ENCODE data around the gene SCRT2.

Gene SCRT2

DNA sequence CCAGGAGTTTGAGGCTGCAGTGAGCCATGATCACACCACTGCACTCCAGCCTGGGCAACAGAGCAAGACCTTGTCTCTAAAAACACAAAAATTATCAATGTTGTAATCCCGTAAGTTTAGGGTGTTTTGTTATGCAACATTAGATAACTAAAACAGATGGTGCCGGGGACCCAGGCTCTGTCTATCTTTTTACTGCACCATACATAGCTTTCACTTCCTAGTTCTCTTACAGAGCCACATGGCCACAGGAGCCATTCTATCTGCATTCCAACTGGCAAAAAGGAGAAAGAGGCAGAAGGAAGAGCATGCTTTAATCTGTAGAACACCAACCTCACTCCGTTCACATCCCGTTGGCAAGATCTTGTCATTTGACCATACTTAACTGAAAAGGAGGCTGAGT, 60.1 kb downstream of the SCRT2 start:
- Mint-ChIP-seq H3K4me1 (peaks cover 31% of the 10 kb centered on the region), H3K36me3 (ENCODE audit: low read depth) (peaks cover 3% of the 10 kb centered on the region), H3K9me3 (peaks cover 8% of the 10 kb centered on the region), H3K27ac (no peak overlapping the region), H3K27me3 (ENCODE audit: low read depth) (peaks cover 37% of the 10 kb centered on the region), H3K4me3 (no peak overlapping the region)
- TF ChIP-seq, protein P1, sequence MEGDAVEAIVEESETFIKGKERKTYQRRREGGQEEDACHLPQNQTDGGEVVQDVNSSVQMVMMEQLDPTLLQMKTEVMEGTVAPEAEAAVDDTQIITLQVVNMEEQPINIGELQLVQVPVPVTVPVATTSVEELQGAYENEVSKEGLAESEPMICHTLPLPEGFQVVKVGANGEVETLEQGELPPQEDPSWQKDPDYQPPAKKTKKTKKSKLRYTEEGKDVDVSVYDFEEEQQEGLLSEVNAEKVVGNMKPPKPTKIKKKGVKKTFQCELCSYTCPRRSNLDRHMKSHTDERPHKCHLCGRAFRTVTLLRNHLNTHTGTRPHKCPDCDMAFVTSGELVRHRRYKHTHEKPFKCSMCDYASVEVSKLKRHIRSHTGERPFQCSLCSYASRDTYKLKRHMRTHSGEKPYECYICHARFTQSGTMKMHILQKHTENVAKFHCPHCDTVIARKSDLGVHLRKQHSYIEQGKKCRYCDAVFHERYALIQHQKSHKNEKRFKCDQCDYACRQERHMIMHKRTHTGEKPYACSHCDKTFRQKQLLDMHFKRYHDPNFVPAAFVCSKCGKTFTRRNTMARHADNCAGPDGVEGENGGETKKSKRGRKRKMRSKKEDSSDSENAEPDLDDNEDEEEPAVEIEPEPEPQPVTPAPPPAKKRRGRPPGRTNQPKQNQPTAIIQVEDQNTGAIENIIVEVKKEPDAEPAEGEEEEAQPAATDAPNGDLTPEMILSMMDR (IDR thresholded peaks at IDR 0.05; ENCODE audit: unreplicated experiment in 3 of 3) = no peak

DNA sequence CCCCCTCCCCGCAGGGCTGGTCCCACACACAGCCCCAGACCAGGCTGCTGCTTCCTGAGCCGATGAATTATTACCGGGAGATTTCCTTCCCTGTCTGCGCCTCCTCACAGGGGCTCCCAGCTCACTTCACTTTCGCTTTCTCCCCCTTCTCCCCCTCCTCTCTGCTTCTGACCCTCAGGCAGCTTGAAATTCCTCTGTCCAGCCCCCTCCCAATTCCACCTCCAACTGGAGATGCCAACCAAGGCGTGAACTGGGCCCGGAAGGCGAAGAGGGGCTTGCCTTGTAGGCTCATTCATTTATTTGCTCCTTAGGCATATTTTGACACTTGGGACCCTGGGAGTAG, 63.8 kb downstream of the SCRT2 start:
- Mint-ChIP-seq H3K27ac (peak overlapping the region in 2 of 3 experiments; percentile 34 to 72), H3K4me3 (peak overlapping the region; percentile 67 to 78 (median 70)), H3K4me1 (peaks cover 23% of the 10 kb centered on the region), H3K36me3 (ENCODE audit: low read depth) (no peaks in the 10 kb centered on the region), H3K27me3 (ENCODE audit: low read depth) (peaks cover 61% of the 10 kb centered on the region), H3K9me3 (no peaks in the 10 kb centered on the region)
- TF ChIP-seq, protein P1 (IDR thresholded peaks at IDR 0.05; ENCODE audit: unreplicated experiment in 3 of 3) = no peak
